Stimulated activated naive CD8-positive, alpha-beta T cell treated with anti-CD3 and anti-CD28 coated beads, Interleukin-15, Interleukin-2, amounts not matched to agents 100 U/mL and 50 U/mL, for 24 hours (primary cell): ENCODE measurements around the gene RAB12.
A peak's percentile ranks its signal among the peaks of the same experiment; 100 is the strongest.
"Not testable (repeated sequence)": the region's sequence is repeated elsewhere in the genome, so short reads cannot be mapped to it uniquely, and the experiment has no call there.

ENCODE experiments used
- ATAC-seq: fragments of 150-1000 bp; cut with Tn5 transposase; one replicate; pipeline ENCODE4 v1.10.0; 2021
- DNase-seq: peaks from one replicate; pipeline ENCODE4 v3.0.0; 2021

The RAB12 gene

GRCh38 chr18:8608795-8609658 lies at the start of gene RAB12:
Gene RAB12, plus strand, starts transcription at chr18:8609437. Its CDS starts 3 bp downstream, at chr18:8609440.
- ATAC-seq: peak; percentile 89

DNA sequence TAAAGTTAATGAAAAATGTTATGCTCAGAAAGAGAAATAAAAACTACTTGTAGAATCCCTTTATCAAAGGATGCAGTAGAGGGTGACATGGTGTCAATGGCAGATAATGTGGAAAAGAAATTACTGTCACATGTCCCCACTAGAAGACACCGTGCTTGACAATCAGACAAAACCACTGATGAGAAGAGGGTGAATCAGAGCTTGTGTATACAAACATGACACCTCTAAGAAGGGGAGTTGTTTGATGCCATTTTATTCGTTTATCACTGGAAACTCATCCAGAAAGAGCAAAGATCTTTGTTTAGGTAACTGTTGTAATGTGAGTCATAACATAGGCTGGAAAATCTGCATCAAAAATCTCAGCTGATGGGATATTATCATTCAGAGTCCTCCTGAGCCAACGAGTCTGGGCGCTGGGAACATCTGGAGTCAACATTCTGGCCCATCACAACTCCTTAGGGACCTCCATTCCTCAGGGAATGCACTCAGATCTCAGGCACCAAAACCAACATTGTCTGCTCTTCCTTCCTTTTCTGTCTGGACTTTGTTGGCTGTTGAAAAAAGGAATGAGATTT lies 49.5 kb upstream of the RAB12 start:
- DNase-seq: no peak
- ATAC-seq: no peak

More at GRCh38 chr18:8608795-8609658, at the start of gene RAB12:
- DNase-seq: peak; percentile 91

DNA sequence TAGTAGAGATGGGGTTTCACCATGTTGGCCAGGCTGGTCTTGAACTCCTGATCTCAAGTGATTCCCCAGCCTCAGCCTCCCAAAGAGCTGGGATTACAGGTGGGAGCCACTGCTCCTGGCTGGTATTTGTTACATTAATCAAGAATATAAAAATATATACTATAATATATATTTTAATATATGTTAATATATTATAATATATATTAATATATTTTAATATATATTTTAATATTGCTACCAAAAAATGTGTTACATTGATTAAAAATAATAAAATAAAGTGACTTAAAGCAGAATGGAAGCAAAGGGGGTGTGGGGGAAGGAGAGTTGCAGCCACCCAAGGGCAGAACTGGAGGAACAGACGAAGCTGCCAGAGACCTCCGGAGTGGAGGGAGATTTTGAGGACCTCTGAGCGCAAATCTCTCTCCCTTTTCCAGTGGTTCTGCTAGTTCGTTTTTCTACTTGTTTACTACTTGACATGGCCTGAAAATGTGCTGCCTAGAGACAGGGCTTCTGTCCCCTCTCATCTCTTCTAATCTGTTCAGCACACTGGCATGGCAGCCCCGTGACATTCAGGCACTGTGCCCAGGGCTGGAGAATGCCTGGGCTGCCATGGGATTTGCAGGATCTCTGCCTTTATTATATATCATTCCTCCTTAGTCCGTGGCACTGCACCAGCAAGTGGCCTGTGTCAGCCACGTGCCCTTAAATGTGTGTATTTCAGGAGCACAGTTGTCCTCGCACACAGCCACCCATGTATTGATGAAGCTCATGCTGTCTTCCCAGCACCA lies 47.9 kb upstream of the RAB12 start:
- DNase-seq (no peak), ATAC-seq (no peak)

DNA sequence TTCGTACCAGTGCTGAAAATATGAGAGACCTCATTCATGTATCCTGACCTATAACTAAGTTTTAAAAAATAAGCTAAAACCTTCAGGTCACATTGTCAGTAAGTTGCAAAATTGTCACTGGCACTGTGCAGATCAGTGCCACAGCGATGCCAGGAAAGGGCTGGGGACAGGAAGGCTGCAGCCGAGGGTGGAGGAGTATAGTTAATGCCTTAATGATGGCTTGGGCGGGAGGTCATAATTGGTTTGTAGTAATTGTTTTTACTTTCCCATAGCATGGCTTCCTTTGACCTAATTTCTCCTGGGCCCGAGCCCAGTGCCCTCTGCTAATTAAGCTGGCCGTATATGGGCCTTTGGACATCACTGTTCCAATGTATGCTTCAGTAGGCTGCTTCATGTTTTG lies 47.2 kb upstream of the RAB12 start:
- no peak for ATAC-seq

DNA sequence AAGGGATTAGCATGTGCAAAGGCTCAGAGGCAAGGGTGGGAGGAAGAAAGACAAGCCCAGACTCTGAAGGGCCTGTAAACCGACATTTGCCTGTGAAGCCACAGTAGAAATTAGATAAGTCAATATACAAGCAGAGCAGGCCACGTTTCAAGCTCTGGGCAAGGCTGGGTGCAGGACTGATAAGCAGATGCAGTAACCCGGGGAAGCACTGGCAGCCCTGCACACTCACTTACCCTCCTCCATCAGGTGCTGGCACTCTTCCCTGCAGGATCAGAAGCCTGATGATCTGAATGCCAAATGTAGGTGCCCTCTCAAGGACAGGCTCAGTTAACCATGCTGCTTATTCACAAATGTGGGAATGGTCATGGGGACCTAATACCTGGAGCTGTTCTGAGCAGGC lies 46.3 kb upstream of the RAB12 start:
- ATAC-seq (no peak), DNase-seq (no peak)

More for the DNA sequence above, 47.2 kb upstream of the RAB12 start:
- DNase-seq: no peak

- DNase-seq (no peak), ATAC-seq (no peak)
Observed at GRCh38 chr18:8571399-8571798, 37.8 kb upstream of the RAB12 start.

DNA sequence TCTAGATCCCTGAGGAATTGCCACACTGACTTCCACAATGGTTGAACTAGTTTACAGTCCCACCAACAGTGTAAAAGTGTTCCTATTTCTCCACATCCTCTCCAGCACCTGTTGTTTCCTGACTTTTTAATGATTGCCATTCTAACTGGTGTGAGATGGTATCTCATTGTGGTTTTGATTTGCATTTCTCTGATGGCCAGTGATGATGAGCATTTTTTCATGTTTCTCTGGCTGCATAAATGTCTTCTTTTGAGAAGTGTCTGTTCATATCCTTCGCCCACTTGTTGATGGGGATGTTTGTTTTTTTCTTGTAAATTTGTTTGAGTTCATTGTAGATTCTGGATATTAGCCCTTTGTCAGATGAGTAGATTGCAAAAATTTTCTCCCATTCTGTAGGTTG lies 35.5 kb upstream of the RAB12 start:
- ATAC-seq, DNase-seq: not testable (repeated sequence)

DNA sequence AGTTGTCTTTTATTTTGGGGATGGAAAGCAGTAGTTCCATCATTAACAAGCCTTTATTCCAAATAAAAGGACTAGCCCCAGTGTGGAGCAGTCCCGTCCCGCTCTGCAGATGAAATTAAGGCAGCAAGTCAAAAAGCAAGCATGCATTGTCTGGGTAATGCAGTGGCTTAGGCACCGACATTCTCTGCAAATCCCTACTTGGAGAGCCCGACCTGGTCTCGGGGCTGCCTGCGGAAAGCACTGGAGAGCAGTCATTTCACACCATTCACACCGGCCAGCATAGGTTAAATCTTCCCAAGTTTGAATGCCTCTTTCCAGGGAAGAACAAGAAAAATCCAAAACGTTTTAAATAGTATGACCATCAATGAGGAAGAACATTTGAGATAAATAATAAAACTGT lies 24.4 kb upstream of the RAB12 start:
- no peak for DNase-seq
- ATAC-seq: no peak

DNA sequence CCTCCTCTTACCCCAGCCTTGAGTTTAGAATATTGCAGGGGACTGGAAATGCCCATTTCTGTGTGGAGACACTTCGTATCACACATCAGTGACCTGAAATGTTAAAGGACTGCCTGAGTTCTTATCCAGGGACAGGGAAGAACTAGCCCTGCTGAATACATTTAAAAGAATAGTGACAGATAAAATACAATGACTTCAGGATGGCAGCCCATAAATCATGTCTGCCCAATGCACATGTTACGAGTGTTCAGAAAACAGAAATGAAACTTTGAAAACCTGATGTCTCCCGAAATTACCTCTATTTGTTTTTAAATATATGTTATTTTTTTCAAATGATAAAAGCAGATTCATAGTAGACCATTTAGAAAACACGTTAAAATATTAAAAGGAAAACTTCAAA lies 22.3 kb upstream of the RAB12 start:
- DNase-seq (no peak), ATAC-seq (no peak)

DNA sequence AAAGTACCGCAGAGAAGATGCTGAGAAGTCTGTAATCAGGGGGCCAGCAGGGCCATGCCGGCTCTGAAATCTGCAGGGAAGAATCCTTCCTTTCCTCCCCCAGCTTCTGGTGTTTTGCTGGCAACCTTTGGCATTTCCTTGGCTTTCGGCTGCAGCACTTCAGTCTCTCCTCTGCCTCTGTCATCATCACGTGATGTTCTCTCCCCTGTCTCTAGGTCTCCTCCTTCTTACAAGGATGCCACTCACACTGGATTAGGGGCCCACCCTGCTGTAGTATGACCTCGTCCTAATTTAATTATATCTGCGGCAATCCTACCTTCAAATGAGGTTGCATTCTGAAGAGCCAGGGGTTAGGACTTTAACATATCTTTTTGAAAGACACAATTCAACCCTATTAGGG lies 13.8 kb upstream of the RAB12 start:
- ATAC-seq (no peak), DNase-seq (no peak)

DNA sequence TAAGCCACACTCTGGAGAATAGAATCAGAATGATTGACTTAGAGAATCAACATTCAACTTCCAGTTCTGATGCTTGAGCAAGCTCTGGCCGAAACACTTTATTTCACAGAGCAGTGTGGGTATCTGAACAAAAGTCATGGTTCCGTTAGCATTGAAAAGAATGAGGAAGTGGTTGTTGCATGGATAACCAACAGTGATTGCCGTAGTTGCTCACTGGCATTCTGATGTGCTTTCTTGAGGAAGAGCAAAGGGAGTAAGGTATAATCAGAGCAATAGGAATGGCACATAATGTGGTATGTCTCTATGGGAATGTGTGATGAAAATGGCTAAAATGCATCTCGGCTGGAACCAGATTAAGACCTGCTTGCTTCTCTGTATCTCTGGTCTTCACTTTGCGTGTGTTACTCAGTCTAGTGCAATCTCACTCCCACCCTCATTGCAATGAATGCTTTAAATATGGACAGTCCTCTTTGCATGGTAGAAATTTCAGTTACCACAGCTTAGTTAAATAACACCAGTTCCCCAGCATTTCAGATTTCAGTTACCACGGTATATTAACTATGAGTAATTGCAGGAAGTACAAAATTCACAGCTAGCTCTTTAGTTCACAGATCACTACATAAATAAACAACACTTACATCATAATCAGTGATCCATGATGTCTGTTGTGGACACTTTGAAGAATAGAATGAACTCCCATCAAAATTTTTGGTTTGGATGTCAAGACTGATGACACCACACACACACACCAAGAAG lies 7.8 kb upstream of the RAB12 start:
- DNase-seq (no peak), ATAC-seq (peak; percentile 59)

GRCh38 chr18:8602040-8602439 lies 7.2 kb upstream of the RAB12 start:
- ATAC-seq (no peak), DNase-seq (no peak)

- no peak for ATAC-seq
- DNase-seq: no peak
Observed at GRCh38 chr18:8602557-8602956, 6.7 kb upstream of the RAB12 start.

DNA sequence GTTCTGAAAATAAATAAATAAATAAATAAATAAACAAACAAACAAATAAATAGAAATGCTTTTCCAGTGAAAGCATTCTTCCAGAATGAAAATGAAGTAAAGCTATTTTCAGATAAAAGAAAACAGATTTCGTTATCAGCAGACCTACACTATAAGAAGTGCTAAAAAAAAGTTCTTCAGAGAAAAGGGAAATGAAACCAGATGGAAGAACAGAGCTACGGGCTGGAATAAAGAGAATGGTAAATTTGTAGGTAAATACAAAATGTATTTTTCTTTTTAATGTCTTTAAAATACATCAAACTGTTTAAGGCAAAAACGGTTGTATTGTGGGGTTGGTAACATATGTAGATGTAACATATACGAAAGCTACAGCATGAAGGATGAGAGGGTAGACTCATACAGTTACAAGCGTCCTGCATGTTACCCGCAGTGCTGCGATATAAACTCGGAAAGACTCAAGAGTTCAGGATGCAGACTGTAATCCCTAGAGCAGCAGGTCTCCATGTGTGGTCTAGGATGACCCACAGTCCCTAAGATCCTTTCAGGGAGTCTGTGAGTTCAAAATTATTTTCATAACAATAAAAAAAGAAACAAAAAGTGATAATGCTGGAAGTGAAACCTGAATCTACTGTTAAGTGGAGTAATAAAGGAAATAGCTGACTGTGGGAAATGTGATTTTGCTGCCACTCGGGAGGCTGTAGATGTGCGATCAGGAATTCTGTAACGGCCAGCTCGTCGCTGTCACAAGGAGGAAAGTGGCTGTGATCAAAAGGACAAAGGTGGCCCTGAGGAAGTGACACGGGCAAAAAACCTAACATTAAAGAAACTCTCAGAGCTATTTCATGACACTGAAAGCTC lies 5.3 kb upstream of the RAB12 start:
- ATAC-seq (no peak), DNase-seq (no peak)

DNA sequence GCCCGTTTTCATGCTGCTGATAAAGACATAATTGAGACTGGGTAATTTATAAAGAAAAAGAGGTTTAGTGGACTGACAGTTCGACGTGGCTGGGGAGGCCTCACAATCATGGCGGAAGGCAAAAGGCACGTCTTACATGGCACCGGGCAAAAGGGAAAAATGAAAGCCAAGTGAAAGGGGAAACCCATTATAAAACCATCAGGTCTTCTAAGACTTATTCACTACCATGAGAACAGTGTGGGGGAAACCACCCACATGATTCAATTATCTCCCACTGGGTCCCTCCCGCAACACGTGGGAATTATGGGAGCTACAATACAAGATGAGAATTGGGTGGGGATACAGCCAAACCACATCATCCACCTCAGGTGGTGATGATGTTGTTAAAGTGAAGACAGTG lies 3.3 kb upstream of the RAB12 start:
- DNase-seq (no peak), ATAC-seq (no peak)

- ATAC-seq (no peak), DNase-seq (no peak)
Observed at GRCh38 chr18:8607776-8608742, 1.2 kb upstream of the RAB12 start.

DNA sequence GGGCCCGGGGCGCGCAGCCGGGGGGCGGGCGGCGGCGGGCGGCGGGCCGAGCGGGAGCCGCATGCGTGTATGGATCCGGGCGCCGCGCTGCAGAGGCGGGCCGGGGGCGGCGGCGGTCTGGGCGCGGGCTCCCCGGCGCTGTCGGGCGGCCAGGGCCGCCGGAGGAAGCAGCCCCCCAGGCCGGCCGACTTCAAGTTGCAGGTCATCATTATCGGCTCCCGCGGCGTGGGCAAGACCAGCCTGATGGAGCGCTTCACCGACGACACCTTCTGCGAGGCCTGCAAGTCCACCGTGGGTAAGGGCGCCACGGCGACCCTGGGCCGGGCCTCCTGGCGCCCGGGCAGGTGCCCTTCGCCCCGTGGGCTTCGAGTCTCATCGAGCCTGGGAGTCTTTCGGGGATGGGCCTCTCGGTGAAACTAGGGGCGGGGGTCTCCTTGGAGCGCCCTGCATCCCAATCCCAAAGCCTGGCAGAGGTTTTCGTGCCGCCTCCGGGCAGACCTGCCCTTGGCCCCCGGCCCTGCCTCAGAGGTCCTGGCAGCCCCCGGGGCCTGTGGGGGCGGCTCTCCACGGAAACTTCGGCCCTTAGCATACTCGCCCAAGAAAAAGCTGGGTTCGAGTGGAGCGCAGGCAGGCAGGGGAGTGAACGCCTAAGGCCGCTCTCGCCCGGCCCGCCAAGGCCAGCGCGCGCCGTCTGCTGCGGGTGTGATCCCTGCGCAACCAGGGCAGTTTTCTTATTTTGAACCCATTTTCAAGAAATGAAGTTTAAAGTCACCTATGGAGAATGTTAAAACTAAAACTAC lies 622 bp downstream of the RAB12 start:
- ATAC-seq: peak; percentile 2
- peak; percentile 32 for DNase-seq

- DNase-seq (peak; percentile 36), ATAC-seq (no peak)
Observed at GRCh38 chr18:8610459-8610851, 1.2 kb downstream of the RAB12 start.

DNA sequence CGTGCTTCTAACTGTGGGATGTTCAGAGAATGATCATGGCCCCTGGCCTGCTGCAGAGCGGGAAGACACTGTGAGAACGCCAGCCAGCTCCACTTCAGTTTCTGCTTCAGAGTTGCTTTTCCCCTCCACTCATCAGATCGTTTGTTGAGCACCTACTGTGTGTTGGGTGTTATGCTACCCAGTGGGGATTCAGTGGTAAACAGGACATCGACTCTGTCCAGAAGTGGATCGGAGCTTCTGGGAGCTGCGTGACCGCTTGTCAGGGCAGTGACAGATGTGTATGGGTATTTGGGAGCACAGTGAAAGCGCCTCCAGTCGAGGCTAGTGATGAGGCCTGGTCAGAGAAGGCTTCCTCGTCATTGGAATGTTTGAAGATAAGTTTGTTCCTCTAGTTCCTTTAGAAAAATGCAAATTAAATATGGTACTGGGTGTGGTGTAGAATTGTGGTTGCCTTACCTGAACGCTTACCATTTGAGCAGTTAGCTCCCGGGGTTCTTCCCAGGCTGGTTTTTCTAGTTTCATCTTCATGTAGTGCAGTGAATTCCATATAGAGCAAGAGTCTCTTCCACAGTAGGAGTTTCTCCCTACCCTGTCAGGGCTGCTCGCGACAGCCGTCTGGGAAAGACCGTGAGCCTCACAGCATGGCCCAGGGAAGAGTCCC lies 2.8 kb downstream of the RAB12 start:
- ATAC-seq: no peak
- no peak for DNase-seq
